GM23248 (cell line): ENCODE measurements around the gene FSCN2. TPM values are rescaled to one million over a fixed set of nuclear protein-coding genes. Genes with fewer than 3 reads are reported as not detected.
A peak's percentile ranks its signal among the peaks of the same experiment; 100 is the strongest.

Experiments
- DNase-seq: peaks from one replicate; pipeline ENCODE4 v3.0.0-alpha.2; 2015
- H2AFZ ChIP-seq: fragments of 200-600 bp; sonication (generic); 2 replicates; pipeline ENCODE4 v1.6.1; 2016; ENCODE audit warnings: antibody characterized with exemption
- H3F3A ChIP-seq: fragments of 200-600 bp; sonication (generic); 2 replicates; pipeline ENCODE4 v1.6.1; 2016; ENCODE audit warnings: mild to moderate bottlenecking, antibody characterized with exemption, mixed run types; ENCODE audit not compliant: insufficient read depth
- H3K27ac ChIP-seq: fragments of 200-600 bp; sonication (generic); 2 replicates; pipeline ENCODE4 v1.5.1; 2016; ENCODE audit warnings: mild to moderate bottlenecking
- H3K27me3 ChIP-seq: fragments of 200-600 bp; sonication (generic); replicated peaks from 2 replicates; pipeline ENCODE4 v1.6.1; 2016; ENCODE audit warnings: mild to moderate bottlenecking; ENCODE audit not compliant: insufficient read depth
- H3K36me3 ChIP-seq: fragments of 200-600 bp; sonication (generic); 2 replicates; pipeline ENCODE4 v1.6.1; 2016; ENCODE audit warnings: low read depth, mild to moderate bottlenecking
- H3K4me1 ChIP-seq: fragments of 200-600 bp; sonication (generic); 2 replicates; pipeline ENCODE4 v1.6.1; 2016; ENCODE audit warnings: mild to moderate bottlenecking; ENCODE audit not compliant: insufficient read depth
- H3K4me2 ChIP-seq: fragments of 200-600 bp; sonication (generic); one replicate; pipeline ENCODE4 v1.6.1; 2016; ENCODE audit warnings: mild to moderate bottlenecking; ENCODE audit not compliant: unreplicated experiment
- H3K4me3 ChIP-seq: fragments of 200-600 bp; sonication (generic); 2 replicates; pipeline ENCODE4 v1.5.1; 2016; ENCODE audit warnings: mild to moderate bottlenecking
- H3K79me2 ChIP-seq: fragments of 200-600 bp; sonication (generic); 2 replicates; pipeline ENCODE4 v1.6.1; 2016; ENCODE audit warnings: mild to moderate bottlenecking; ENCODE audit not compliant: insufficient read depth
- H3K9ac ChIP-seq: fragments of 200-600 bp; sonication (generic); 2 replicates; pipeline ENCODE4 v1.6.1; 2016; ENCODE audit warnings: mild to moderate bottlenecking
- H3K9me2 ChIP-seq: fragments of 200-600 bp; sonication (generic); 2 replicates; pipeline ENCODE4 v1.6.1; 2016; ENCODE audit warnings: mixed run types, mild to moderate bottlenecking, moderate library complexity; ENCODE audit not compliant: insufficient read depth
- H3K9me3 ChIP-seq: fragments of 200-600 bp; sonication (generic); one replicate; pipeline ENCODE4 v1.6.1; 2017; ENCODE audit warnings: low read depth
- H4K20me1 ChIP-seq: fragments of 200-600 bp; sonication (generic); 2 replicates; pipeline ENCODE4 v1.6.0; 2016; ENCODE audit not compliant: insufficient read depth
- EZH2 ChIP-seq: fragments of 200-600 bp; sonication (generic); IDR thresholded peaks from 2 replicates; pipeline ENCODE4 v1.6.1; 2018; ENCODE audit warnings: antibody characterized with exemption, mild to moderate bottlenecking; ENCODE audit not compliant: insufficient read depth, poor library complexity, severe bottlenecking
- EZH2phosphoT487 ChIP-seq: fragments of 200-600 bp; sonication (generic); IDR thresholded peaks from 2 replicates; pipeline ENCODE4 v1.6.1; 2018; ENCODE audit warnings: antibody characterized with exemption, moderate library complexity, mild to moderate bottlenecking, low read depth; ENCODE audit not compliant: insufficient read depth
- WGBS, 2 experiments: methylation state at CpG; one replicate each; pipeline ENCODE4 v1.1.6; 2015 to 2017; ENCODE audit warnings: low lambda C conversion rate in 2 of 2, low coverage in 1 of 2; ENCODE audit errors: missing lambda C conversion rate in 2 of 2; 5-methylcytosine and 5-hydroxymethylcytosine counted together
- in situ Hi-C: fragments of 300-500 bp; cut with MboI; formaldehyde crosslinking; loops from 2 replicates; pipeline ENCODE4 v1.15.0; 2020
- polyA plus RNA-seq: library from polyadenylated mRNA; unstranded; fragments of >200 nt; fragmentation: Nextera tagmentation; extraction: Ambion mirVana; gene quantifications from 2 replicates; pipeline ENCODE4 v1.2.1, GENCODE V29; 2016
- total RNA-seq: library from RNA; depleted of rRNA; stranded (reverse); fragments of >200 nt; shearing (Covaris generic); gene quantifications from 2 replicates; pipeline ENCODE4 v1.2.3, GENCODE V29; 2014

Gene FSCN2
- total and polyA plus RNA-seq, 2 experiments from 2014 or later: 0.48 to 3.2 TPM

DNA sequence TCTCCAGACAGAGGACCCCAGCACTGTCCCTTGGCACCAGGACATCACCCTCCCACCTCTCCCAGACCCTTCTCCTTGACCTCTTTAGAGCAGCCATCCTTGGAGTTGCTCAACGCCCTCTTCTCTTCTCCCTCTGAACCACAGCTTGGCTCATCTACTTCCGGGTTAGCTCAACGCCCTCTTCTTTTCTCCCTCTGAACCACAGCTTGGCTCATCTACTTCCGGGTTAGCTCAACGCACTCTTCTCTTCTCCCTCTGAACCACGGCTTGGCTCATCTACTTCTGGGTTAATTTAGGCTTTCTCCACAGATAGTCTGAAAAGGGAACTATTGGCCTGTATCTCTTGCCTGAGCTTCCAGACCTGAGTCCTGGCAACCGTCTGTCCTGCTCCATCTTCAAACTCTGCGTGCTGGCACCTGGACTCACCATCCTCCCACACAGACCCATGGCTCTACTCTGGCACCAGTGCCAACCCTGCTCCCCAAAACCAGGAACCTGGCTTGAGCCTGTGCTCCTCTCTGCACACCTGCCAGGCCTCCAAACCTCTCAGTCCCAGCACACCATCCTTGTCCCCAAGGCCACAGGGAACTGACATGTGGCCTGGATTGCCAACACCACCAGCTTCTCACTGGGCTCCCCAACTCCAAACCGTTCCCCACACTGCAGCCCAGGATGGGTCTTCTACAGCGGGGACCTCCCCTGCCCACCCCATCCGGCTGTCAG lies 49.3 kb downstream of the FSCN2 start:
- in situ Hi-C loops: no loop called here
- H3K4me2 ChIP-seq: peak overlapping the region; percentile 72
- H3F3A ChIP-seq: peaks cover 32% of the 10 kb centered on the region
- H2AFZ ChIP-seq: no peak overlapping the region
- H3K79me2 ChIP-seq: peaks cover 75% of the 10 kb centered on the region
- H4K20me1 ChIP-seq: no peaks in the 10 kb centered on the region
- no peaks in the 10 kb centered on the region for H3K27me3 ChIP-seq
- H3K4me3 ChIP-seq: 0 out of 2 replicates have a peak overlapping the region, but pooled peaks have one; percentile 19
- no peaks in the 10 kb centered on the region for H3K9me3 ChIP-seq
- H3K36me3 ChIP-seq: peaks cover 18% of the 10 kb centered on the region; the same call in 1 of the 2 replicates
- peak overlapping the region; percentile 48 for H3K9ac ChIP-seq
- no peaks in the 10 kb centered on the region for H3K9me2 ChIP-seq
- H3K4me1 ChIP-seq: peaks cover 60% of the 10 kb centered on the region
- peak overlapping the region; percentile 80 for H3K27ac ChIP-seq
- no peak for TF ChIP-seq EZH2
- no peak for TF ChIP-seq EZH2phosphoT487
- no peak for DNase-seq
- 72 to 83% methylated on average over 11 of the region's 11 CpGs for WGBS, 2 experiments

DNA sequence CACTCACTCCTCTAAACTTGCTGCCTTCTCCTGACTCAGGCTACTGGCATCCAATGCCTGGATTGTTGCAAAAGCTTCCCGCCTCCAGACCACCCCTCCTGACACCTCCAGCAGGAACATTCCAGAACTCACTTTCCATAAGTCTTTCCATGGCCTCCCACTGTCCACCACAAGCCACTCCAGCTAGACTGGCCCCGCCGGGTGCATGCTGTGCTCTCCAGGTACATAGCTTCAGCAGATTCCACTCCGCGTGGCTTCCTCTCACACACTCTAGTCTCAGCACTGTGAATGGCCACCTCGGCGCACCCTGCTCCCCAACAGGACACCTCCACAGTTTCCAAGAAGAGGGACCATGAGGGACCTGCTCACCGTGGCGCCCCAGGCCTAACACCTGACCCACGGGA lies 49.9 kb downstream of the FSCN2 start:
- WGBS, 2 experiments: 89 to 90% methylated on average over 10 of the region's 10 CpGs
- Histone ChIP-seq H3K4me3 (no peak overlapping the region), H2AFZ (no peak overlapping the region), H3K9me3 (no peaks in the 10 kb centered on the region), H4K20me1 (no peaks in the 10 kb centered on the region), H3K79me2 (peaks cover 73% of the 10 kb centered on the region), H3K27me3 (no peaks in the 10 kb centered on the region), H3K36me3 (peaks cover 22% of the 10 kb centered on the region), H3K4me1 (peaks cover 60% of the 10 kb centered on the region), H3K27ac (peak overlapping the region; percentile 80), H3K4me2 (peak overlapping the region; percentile 51), H3K9ac (no peak overlapping the region), H3F3A (peaks cover 38% of the 10 kb centered on the region), H3K9me2 (no peaks in the 10 kb centered on the region)
- in situ Hi-C loops: no loop called here
- peak; percentile 54 for DNase-seq
- TF ChIP-seq EZH2 (no peak), EZH2phosphoT487 (no peak)

DNA sequence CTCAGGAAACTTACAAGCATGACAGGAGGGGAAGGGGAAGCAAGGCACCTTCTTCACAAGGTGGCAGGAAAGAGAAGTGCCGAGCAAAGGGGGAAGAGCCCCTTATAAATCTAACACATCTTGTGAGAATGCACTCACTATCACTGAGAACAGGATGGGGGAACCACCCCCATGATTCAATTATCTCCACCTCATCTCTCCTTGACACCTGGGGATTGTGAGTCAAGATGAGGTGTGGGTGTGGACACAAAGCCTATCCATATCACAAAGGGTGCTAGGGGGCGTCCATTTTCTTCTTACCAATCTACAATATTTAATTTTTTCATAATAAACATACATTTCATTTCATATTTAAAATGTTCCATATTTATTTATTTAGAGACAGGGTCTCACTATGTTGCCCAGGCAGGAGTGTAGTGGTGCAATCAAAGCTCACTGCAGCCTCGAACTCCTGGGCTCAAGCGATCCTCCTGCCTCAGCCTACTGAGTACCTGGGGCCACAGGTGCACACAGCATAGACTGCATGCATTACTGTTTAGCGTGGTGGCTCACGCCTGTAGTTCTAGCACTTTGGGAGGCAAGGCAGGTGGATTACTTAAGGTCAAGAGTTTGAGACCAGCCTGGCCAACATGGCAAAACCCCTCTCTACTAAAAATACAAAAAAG lies 50.5 kb downstream of the FSCN2 start:
- TF ChIP-seq EZH2phosphoT487 (no peak), EZH2 (no peak)
- Histone ChIP-seq H3K9ac (no peak overlapping the region), H3K4me1 (peaks cover 60% of the 10 kb centered on the region), H3K9me3 (no peaks in the 10 kb centered on the region), H2AFZ (no peak overlapping the region), H3K4me2 (peak overlapping the region; percentile 51), H3K4me3 (no peak overlapping the region), H3K27ac (peak overlapping the region; percentile 80), H3K27me3 (no peaks in the 10 kb centered on the region), H3K9me2 (no peaks in the 10 kb centered on the region), H3K79me2 (peaks cover 69% of the 10 kb centered on the region), H4K20me1 (no peaks in the 10 kb centered on the region), H3K36me3 (peaks cover 22% of the 10 kb centered on the region), H3F3A (peaks cover 44% of the 10 kb centered on the region)
- in situ Hi-C loops: no loop called here
- WGBS, 2 experiments: 87 to 91% methylated on average over 6 of the region's 6 CpGs
- DNase-seq: no peak

DNA sequence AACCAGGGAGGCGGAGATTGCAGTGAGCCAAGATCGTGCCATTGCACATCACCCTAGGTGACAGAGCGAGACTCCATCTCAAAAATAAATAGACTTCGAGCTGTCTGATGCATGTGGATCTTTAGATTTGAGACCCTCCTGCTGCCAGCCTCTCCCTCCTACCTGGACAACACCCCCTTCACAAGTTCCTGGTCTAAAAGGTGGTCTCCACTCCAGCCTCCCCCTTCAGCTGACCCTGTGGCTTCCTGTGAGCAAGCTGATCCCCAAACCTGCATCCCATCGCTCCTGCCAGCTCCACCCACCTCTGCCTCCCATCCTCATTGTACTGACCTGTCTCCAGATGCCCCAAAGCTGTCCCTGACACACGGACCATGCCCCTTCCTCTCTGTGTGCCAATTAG lies 51.1 kb downstream of the FSCN2 start:
- Histone ChIP-seq H2AFZ (no peak overlapping the region), H3K79me2 (peaks cover 63% of the 10 kb centered on the region), H3K9ac (peak overlapping the region; percentile 35), H4K20me1 (no peaks in the 10 kb centered on the region), H3F3A (peaks cover 50% of the 10 kb centered on the region), H3K4me3 (no peak overlapping the region), H3K27ac (peak overlapping the region; percentile 59), H3K9me3 (no peaks in the 10 kb centered on the region), H3K4me1 (peaks cover 60% of the 10 kb centered on the region), H3K4me2 (peak overlapping the region; percentile 50), H3K27me3 (no peaks in the 10 kb centered on the region), H3K9me2 (no peaks in the 10 kb centered on the region), H3K36me3 (peaks cover 22% of the 10 kb centered on the region)
- WGBS, 2 experiments: 88 to 94% methylated on average over 6 of the region's 6 CpGs
- no peak for TF ChIP-seq EZH2
- TF ChIP-seq EZH2phosphoT487: no peak
- in situ Hi-C loops: no loop called here
- no peak for DNase-seq
